ENCODE measurements around the gene COL18A1. TPM values are rescaled to one million over a fixed set of nuclear protein-coding genes. Genes with fewer than 3 reads are reported as not detected.

Gene COL18A1
- total and polyA plus RNA-seq, 9 of the 15 experiments (the other 6 are each of a cell fraction or from before 2014, with no cell fraction given) = 0.14 to 16.4 (median 2.0) TPM

DNA sequence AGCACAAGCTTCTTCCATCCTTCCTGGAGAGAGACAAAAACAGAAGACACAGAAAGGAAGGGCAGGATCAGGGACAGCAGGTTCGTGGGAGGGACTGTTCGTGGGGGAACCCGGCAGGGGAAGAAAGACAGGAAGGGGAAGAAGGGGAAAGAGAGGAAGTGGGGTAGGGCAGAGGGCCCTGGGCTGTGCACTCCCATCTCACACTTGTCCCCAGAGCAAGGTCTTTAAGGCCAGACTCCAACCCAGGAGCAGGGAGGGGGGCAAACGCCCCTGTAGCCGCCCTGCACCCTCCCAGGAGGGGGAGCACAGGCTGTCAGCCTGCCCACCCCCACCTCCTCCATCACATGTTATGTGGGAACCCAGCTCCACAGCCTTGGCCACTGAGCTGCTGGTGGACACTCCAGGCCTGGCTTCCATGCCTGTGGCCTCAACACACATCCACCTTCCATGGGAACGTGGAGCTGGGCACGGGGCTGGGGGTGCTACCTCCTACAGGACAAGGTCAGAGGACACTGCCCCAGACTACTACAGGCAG, 127.9 kb downstream of the COL18A1 start:
- CTCF ChIA-PET (ENCODE audit: low intra/inter-chr PET ratio) = no interaction called here
- Histone ChIP-seq H3K27ac (ENCODE audit: extremely low read depth, low read depth, low read length) (no peak overlapping the region), H3K9me3 (replicated peaks; ENCODE audit: control insufficient read depth, insufficient read depth, low read depth, low read length) (no peaks in the 10 kb centered on the region), H3K27me3 (ENCODE audit: control insufficient read depth in 2 of 2, insufficient read depth in 2 of 2, low read length in 2 of 2) (no peaks in the 10 kb centered on the region), H3K9me1 (ENCODE audit: control insufficient read depth, insufficient read depth, low read length) (no peaks in the 10 kb centered on the region), H2AFZ (ENCODE audit: low read depth, low read length) (no peak overlapping the region), H3K9ac (ENCODE audit: insufficient read depth in 1 of 2, low read depth in 2 of 2, low read length in 2 of 2) (no peak overlapping the region), H3K79me2 (ENCODE audit: control insufficient read depth, insufficient read depth, low read length) (peaks cover 45% of the 10 kb centered on the region), H3K4me3 (no peak overlapping the region), H3K4me2 (ENCODE audit: insufficient read depth, low read length) (no peak overlapping the region), H4K20me1 (replicated peaks; ENCODE audit: control insufficient read depth, insufficient read depth, low read length) (peaks cover 4% of the 10 kb centered on the region; the same call in 1 of the 2 replicates), H3K36me3 (ENCODE audit: control insufficient read depth, insufficient read depth, low read length) (peaks cover 92% of the 10 kb centered on the region), H3K4me1 (replicated peaks in 1 of 2; ENCODE audit: control insufficient read depth in 2 of 2, insufficient read depth in 2 of 2, low read length in 2 of 2) (peaks cover 0 to 49% of the 10 kb centered on the region in 2 experiments; a peak in 2 of 5 replicates)
- WGBS (ENCODE audit: insufficient coverage, low coverage, missing lambda C conversion rate) = 71% methylated on average over 7 of the region's 7 CpGs
- in situ Hi-C loops (cut with MboI) = no loop called here
- no peak for DNase-seq (ENCODE audit: extremely low read depth in 1 of 4, low spot score in 3 of 4)
- FAIRE-seq = no peak
- intact Hi-C loops (cut with micrococcal nuclease) = no loop called here
- POLR2A ChIA-PET = no interaction called here
- TF ChIP-seq ZNF644 (tag; IDR thresholded peaks at IDR 0.05; ENCODE audit: low read depth) (no peak), ETV5 (CRISPR knock-in tag; IDR thresholded peaks at IDR 0.05; ENCODE audit: low read depth) (no peak), ZNF224 (CRISPR knock-in tag; IDR thresholded peaks at IDR 0.05) (no peak), NFIX (CRISPR knock-in tag; IDR thresholded peaks at IDR 0.05; ENCODE audit: low read depth) (no peak), ZNF655 (CRISPR knock-in tag; IDR thresholded peaks at IDR 0.05) (no peak), TEAD4 (IDR thresholded peaks at IDR 0.05; ENCODE audit: low read length) (no peak), TEAD4 (CRISPR knock-in tag; IDR thresholded peaks at IDR 0.05; ENCODE audit: borderline replicate concordance) (no peak), HMBOX1 (IDR thresholded peaks at IDR 0.05) (no peak)
- TF ChIP-seq, protein P1, sequence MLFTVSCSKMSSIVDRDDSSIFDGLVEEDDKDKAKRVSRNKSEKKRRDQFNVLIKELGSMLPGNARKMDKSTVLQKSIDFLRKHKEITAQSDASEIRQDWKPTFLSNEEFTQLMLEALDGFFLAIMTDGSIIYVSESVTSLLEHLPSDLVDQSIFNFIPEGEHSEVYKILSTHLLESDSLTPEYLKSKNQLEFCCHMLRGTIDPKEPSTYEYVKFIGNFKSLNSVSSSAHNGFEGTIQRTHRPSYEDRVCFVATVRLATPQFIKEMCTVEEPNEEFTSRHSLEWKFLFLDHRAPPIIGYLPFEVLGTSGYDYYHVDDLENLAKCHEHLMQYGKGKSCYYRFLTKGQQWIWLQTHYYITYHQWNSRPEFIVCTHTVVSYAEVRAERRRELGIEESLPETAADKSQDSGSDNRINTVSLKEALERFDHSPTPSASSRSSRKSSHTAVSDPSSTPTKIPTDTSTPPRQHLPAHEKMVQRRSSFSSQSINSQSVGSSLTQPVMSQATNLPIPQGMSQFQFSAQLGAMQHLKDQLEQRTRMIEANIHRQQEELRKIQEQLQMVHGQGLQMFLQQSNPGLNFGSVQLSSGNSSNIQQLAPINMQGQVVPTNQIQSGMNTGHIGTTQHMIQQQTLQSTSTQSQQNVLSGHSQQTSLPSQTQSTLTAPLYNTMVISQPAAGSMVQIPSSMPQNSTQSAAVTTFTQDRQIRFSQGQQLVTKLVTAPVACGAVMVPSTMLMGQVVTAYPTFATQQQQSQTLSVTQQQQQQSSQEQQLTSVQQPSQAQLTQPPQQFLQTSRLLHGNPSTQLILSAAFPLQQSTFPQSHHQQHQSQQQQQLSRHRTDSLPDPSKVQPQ (CRISPR knock-in tag; IDR thresholded peaks at IDR 0.05; ENCODE audit: borderline replicate concordance) = no peak
- no TSS peak for BruUV-seq (replicated peaks)
- no peak for ATAC-seq
